CD14-positive monocyte (primary cell): Measurements from ENCODE around the gene CACNA1C. TPM values are rescaled to one million over a fixed set of nuclear protein-coding genes. Genes with fewer than 3 reads are reported as not detected.

ENCODE experiments used
- DNase-seq, 3 donors: peaks; one replicate each; pipeline ENCODE4 v3.0.0-alpha.2; 2011 to 2022
- H2AFZ ChIP-seq: 2 replicates; pipeline ENCODE4 v1.6.0; 2012; ENCODE audit warnings: mild to moderate bottlenecking, low read depth, low read length, inconsistent platforms; ENCODE audit not compliant: insufficient read depth, poor library complexity, severe bottlenecking
- H3K27ac ChIP-seq, 2 donors: 1 replicate in 1 of 2; 2 replicates in 1 of 2; pipeline ENCODE4 v1.5.1; 2012 to 2013; ENCODE audit warnings: low read length in 2 of 2, control low read depth in 1 of 2, inconsistent platforms in 1 of 2, low read depth in 1 of 2, mild to moderate bottlenecking in 1 of 2
- H3K27me3 ChIP-seq, 2 donors: one replicate each; pipeline versions ENCODE4 v1.6.0 to v1.6.1; 2011 to 2013; ENCODE audit warnings: low read length in 2 of 2; ENCODE audit not compliant: control insufficient read depth in 2 of 2, insufficient read depth in 2 of 2
- H3K36me3 ChIP-seq, 2 donors: replicated peaks in 1 of 2; 1 replicate in 1 of 2; 2 replicates in 1 of 2; pipeline versions ENCODE4 v1.5.1 to v1.6.1; 2012 to 2013; ENCODE audit warnings: low read length in 2 of 2, control low read depth in 1 of 2, inconsistent platforms in 1 of 2, mild to moderate bottlenecking in 1 of 2; ENCODE audit not compliant: insufficient read depth in 2 of 2, control insufficient read depth in 1 of 2
- H3K4me1 ChIP-seq, 2 donors: 1 replicate in 1 of 2; 2 replicates in 1 of 2; pipeline versions ENCODE4 v1.5.1 to v1.6.1; 2012 to 2013; ENCODE audit warnings: low read length in 2 of 2, control low read depth in 1 of 2, inconsistent platforms in 1 of 2, mild to moderate bottlenecking in 1 of 2, moderate library complexity in 1 of 2; ENCODE audit not compliant: insufficient read depth in 2 of 2, control insufficient read depth in 1 of 2
- H3K4me2 ChIP-seq: replicated peaks from 2 replicates; pipeline ENCODE3; 2012; ENCODE audit warnings: low read length, moderate library complexity, mild to moderate bottlenecking; ENCODE audit not compliant: poor library complexity, severe bottlenecking; ENCODE audit errors: extremely low read depth
- H3K4me3 ChIP-seq, 3 experiments: fragments of 200-600 bp in 1 of 3; sonication (generic) in 1 of 3; replicated peaks in 1 of 3; 1 replicate in 2 of 3; 2 replicates in 1 of 3; pipeline ENCODE4 v1.5.1; 2011 to 2013; ENCODE audit warnings: low read length in 3 of 3, mild to moderate bottlenecking in 3 of 3, control low read depth in 2 of 3, low read depth in 2 of 3, inconsistent platforms in 1 of 3, moderate library complexity in 1 of 3
- H3K79me2 ChIP-seq: 2 replicates; pipeline ENCODE4 v1.6.0; 2012; ENCODE audit warnings: mild to moderate bottlenecking, control low read depth, inconsistent platforms, low read length, moderate library complexity; ENCODE audit not compliant: insufficient read depth
- H3K9ac ChIP-seq: 2 replicates; pipeline ENCODE4 v1.6.0; 2017; ENCODE audit warnings: low read length, mild to moderate bottlenecking; ENCODE audit not compliant: insufficient read depth, poor library complexity, severe bottlenecking
- H3K9me3 ChIP-seq, 2 donors: replicated peaks in 1 of 2; 1 replicate in 1 of 2; 2 replicates in 1 of 2; pipeline versions ENCODE4 v1.5.1 to v1.6.1; 2012 to 2013; ENCODE audit warnings: low read length in 2 of 2, control low read depth in 1 of 2; ENCODE audit not compliant: control insufficient read depth in 1 of 2, insufficient read depth in 1 of 2
- H4K20me1 ChIP-seq: 2 replicates; pipeline ENCODE4 v1.6.0; 2012; ENCODE audit warnings: mild to moderate bottlenecking, low read length, control low read depth, moderate library complexity; ENCODE audit not compliant: insufficient read depth
- H3K27ac Mint-ChIP-seq, 7 donors: one replicate each; pipeline ENCODE4 v1.8.0; 2020; ENCODE audit warnings: mild to moderate bottlenecking in 7 of 7, mixed read lengths in 7 of 7, moderate library complexity in 6 of 7, inconsistent platforms in 2 of 7
- H3K27me3 Mint-ChIP-seq, 3 donors: one replicate each; pipeline ENCODE4 v1.8.0; 2021 to 2022; ENCODE audit warnings: low read depth in 3 of 3, mild to moderate bottlenecking in 3 of 3, mixed read lengths in 3 of 3, moderate library complexity in 3 of 3, inconsistent platforms in 1 of 3
- H3K36me3 Mint-ChIP-seq, 2 donors: one replicate each; pipeline ENCODE4 v1.8.0; 2020; ENCODE audit warnings: mixed read lengths in 2 of 2, inconsistent platforms in 1 of 2, mild to moderate bottlenecking in 1 of 2
- H3K4me1 Mint-ChIP-seq: one replicate; pipeline ENCODE4 v1.8.0; 2020; ENCODE audit warnings: mild to moderate bottlenecking, mixed read lengths
- H3K4me3 Mint-ChIP-seq, 2 donors: one replicate each; pipeline ENCODE4 v1.8.0; 2020; ENCODE audit warnings: mild to moderate bottlenecking in 2 of 2, mixed read lengths in 2 of 2, moderate library complexity in 1 of 2
- H3K9me3 Mint-ChIP-seq, 7 donors: one replicate each; pipeline ENCODE4 v1.8.0; 2020 to 2022; ENCODE audit warnings: mixed read lengths in 7 of 7, mild to moderate bottlenecking in 6 of 7, moderate library complexity in 6 of 7, inconsistent platforms in 2 of 7
- WGBS: methylation state at CpG from one replicate; pipeline ENCODE4 v1.1.5; 2013; ENCODE audit warnings: missing lambda C conversion rate; ENCODE audit not compliant: insufficient coverage; 5-methylcytosine and 5-hydroxymethylcytosine counted together
- intact Hi-C, 2 donors: fragments of 100-400 bp; cut with micrococcal nuclease; formaldehyde crosslinking; loops; one replicate each; pipeline versions ENCODE4 v1.15.0 to v1.15.1; 2023
- polyA plus RNA-seq, 3 donors: library from polyadenylated mRNA; depleted of rRNA in 1 of 3; unstranded in 2 of 3; stranded (reverse) in 1 of 3; fragments of 300-500 nt in 2 of 3; fragments of >200 nt in 1 of 3; fragmentation: Illumina TruSeq in 2 of 3; gene quantifications; 1 replicate in 2 of 3; 2 replicates in 1 of 3; pipeline ENCODE4 v1.2.3, GENCODE V29; 2012 to 2021
- TF ChIP-seq, protein P1 (sequence below): fragments of 200-600 bp; IDR thresholded peaks from one replicate; pipeline ENCODE4 v1.8.0; 2022; ENCODE audit warnings: antibody characterized with exemption, mild to moderate bottlenecking

CACNA1C gene
- polyA plus RNA-seq, 3 donors = not detected

DNA sequence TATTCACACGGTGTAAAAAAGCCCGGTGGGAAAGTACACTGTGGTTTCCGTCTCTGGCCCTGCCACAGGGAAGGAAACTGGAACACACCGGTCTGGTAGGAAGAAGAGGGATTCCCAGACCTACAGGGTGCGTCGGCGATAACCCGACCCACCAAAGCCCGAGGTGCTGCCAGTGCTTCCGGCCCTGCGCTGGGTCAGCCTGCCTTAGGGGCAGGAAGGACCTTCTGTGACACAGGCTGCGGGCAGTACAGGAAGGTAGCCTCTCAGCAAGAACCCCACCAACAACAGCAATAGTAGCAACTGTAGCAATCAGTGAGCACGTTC lies 572.5 kb downstream of the CACNA1C start:
- peaks cover 7% of the 10 kb centered on the region for H3K4me1 Mint-ChIP-seq
- no peak overlapping the region for H3K4me2 ChIP-seq
- TF ChIP-seq, protein P1, sequence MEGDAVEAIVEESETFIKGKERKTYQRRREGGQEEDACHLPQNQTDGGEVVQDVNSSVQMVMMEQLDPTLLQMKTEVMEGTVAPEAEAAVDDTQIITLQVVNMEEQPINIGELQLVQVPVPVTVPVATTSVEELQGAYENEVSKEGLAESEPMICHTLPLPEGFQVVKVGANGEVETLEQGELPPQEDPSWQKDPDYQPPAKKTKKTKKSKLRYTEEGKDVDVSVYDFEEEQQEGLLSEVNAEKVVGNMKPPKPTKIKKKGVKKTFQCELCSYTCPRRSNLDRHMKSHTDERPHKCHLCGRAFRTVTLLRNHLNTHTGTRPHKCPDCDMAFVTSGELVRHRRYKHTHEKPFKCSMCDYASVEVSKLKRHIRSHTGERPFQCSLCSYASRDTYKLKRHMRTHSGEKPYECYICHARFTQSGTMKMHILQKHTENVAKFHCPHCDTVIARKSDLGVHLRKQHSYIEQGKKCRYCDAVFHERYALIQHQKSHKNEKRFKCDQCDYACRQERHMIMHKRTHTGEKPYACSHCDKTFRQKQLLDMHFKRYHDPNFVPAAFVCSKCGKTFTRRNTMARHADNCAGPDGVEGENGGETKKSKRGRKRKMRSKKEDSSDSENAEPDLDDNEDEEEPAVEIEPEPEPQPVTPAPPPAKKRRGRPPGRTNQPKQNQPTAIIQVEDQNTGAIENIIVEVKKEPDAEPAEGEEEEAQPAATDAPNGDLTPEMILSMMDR = no peak
- DNase-seq = no peak
- no peaks in the 10 kb centered on the region for H3K4me1 ChIP-seq
- peaks cover 24 to 48% (median 25%) of the 10 kb centered on the region in 3 donors for H3K27me3 Mint-ChIP-seq
- H3K9ac ChIP-seq = no peak overlapping the region
- no peaks in the 10 kb centered on the region for H3K79me2 ChIP-seq
- H3K4me3 Mint-ChIP-seq = peak overlapping the region in 1 of 2 donors; percentile 54
- H3K9me3 ChIP-seq = no peaks in the 10 kb centered on the region
- H3K9me3 Mint-ChIP-seq = no peaks in the 10 kb centered on the region
- no peaks in the 10 kb centered on the region for H3K36me3 Mint-ChIP-seq
- WGBS = 0% methylated on average over 11 of the region's 13 CpGs
- H3K27ac Mint-ChIP-seq = no peak overlapping the region
- H2AFZ ChIP-seq = no peak overlapping the region
- no peaks in the 10 kb centered on the region for H3K36me3 ChIP-seq
- H3K27me3 ChIP-seq = peaks cover 0 to 28% of the 10 kb centered on the region in 2 donors
- intact Hi-C loops = no loop called here
- no peaks in the 10 kb centered on the region for H4K20me1 ChIP-seq
- no peak overlapping the region for H3K4me3 ChIP-seq
- no peak overlapping the region for H3K27ac ChIP-seq

DNA sequence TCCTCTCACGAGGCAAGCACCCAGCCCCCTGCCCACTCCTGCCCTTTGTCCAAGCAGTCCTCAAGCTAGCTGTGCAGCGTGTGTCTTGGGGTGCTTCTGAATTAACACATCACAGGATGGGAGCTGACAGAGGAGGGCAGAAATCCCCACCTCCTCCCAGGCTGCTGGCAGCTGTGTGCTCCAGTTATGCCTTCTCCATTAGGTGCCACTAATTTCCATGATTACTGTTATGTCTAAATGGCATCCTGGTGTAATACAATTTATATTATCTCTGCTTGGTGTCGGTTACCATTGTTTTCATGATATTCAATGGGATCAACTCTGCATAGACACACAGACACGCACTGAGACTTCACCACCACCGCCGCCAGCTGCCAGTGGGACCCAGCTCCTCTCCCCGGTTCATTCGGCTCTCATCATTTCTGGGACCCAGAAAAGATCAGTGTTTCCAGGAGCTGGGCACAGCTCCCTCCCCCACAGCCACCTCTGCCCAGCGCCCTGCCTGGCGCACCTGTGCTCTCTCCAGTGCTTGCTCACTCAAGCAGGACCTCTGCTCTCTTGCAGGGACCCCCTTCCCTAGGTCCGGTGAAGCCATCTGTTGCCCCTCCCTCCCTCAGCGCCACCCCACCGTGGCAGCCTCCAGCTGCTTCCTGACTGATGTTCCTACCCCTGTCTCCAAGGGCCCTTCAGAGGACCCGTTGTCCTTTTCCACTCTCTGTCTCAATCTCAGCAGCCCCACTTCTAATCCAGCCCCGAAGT lies 574.5 kb downstream of the CACNA1C start:
- H3K36me3 Mint-ChIP-seq = no peaks in the 10 kb centered on the region
- no peaks in the 10 kb centered on the region for H3K9me3 ChIP-seq
- TF ChIP-seq, protein P1 = no peak
- no peak for DNase-seq
- H3K79me2 ChIP-seq = no peaks in the 10 kb centered on the region
- H3K4me1 ChIP-seq = no peaks in the 10 kb centered on the region
- H3K27ac Mint-ChIP-seq = peak overlapping the region in 1 of 7 donors; percentile 11
- peaks cover 0 to 28% of the 10 kb centered on the region in 2 donors for H3K27me3 ChIP-seq
- no peak overlapping the region for H3K4me3 ChIP-seq
- H3K4me2 ChIP-seq = no peak overlapping the region
- H3K9me3 Mint-ChIP-seq = no peaks in the 10 kb centered on the region
- H2AFZ ChIP-seq = no peak overlapping the region
- H3K9ac ChIP-seq = no peak overlapping the region
- 48% methylated on average over 11 of the region's 15 CpGs for WGBS
- no peaks in the 10 kb centered on the region for H4K20me1 ChIP-seq
- H3K4me1 Mint-ChIP-seq = peaks cover 7% of the 10 kb centered on the region
- H3K27ac ChIP-seq = no peak overlapping the region
- intact Hi-C loops = no loop called here
- no peaks in the 10 kb centered on the region for H3K36me3 ChIP-seq
- H3K4me3 Mint-ChIP-seq = peak overlapping the region; percentile 31 to 32
- H3K27me3 Mint-ChIP-seq = peaks cover 20 to 45% (median 21%) of the 10 kb centered on the region in 3 donors
